Testis (tissue), 3 donors: ENCODE measurements around the gene SLC35G2. TPM values are rescaled to one million over a fixed set of nuclear protein-coding genes. Genes with fewer than 3 reads are reported as not detected.

ENCODE experiments used
- DNase-seq: peaks from one replicate; pipeline ENCODE4 v3.0.0-alpha.2; 2019
- H3K27ac ChIP-seq, 2 donors: fragments of 200-600 bp; sonication (generic); one replicate each; pipeline ENCODE4 v1.5.1; 2019
- H3K27me3 ChIP-seq: fragments of 200-600 bp; sonication (generic); one replicate; pipeline ENCODE4 v1.5.1; 2019
- H3K36me3 ChIP-seq: fragments of 200-600 bp; sonication (generic); one replicate; pipeline ENCODE4 v1.5.1; 2017; ENCODE audit warnings: low read depth; ENCODE audit errors: missing control alignments
- H3K4me1 ChIP-seq: fragments of 200-600 bp; sonication (generic); one replicate; pipeline ENCODE4 v1.5.1; 2019
- H3K4me3 ChIP-seq, 2 donors: fragments of 200-600 bp; sonication (generic); one replicate each; pipeline ENCODE4 v1.5.1; 2017 to 2019
- H3K9me3 ChIP-seq: fragments of 200-600 bp; sonication (generic); one replicate; pipeline ENCODE4 v1.5.1; 2017
- CTCF ChIP-seq, 3 experiments: fragments of 450-650 bp in 2 of 3; fragments of 200-600 bp in 1 of 3; sonication (generic) in 1 of 3; IDR thresholded peaks; one replicate each; pipeline ENCODE4 v1.5.1; 2016 to 2019; ENCODE audit warnings: antibody characterized with exemption in 3 of 3, mild to moderate bottlenecking in 2 of 3, moderate library complexity in 1 of 3
- POLR2A ChIP-seq: fragments of 450-650 bp; IDR thresholded peaks from one replicate; pipeline ENCODE4 v1.6.1; 2017; ENCODE audit warnings: antibody characterized with exemption, mild to moderate bottlenecking, moderate library complexity
- WGBS, 2 donors: methylation state at CpG; one replicate each; pipeline ENCODE4 v1.1.5; 2018; 5-methylcytosine and 5-hydroxymethylcytosine counted together
- intact Hi-C: fragments of 100-400 bp; cut with DNase I; formaldehyde crosslinking; loops from one replicate; pipeline ENCODE4 v1.15.1; 2023; ENCODE audit warnings: low total_unique reads
- polyA plus RNA-seq: library from polyadenylated mRNA; stranded (reverse); fragments of 350-450 nt; fragmentation: Illumina TruSeq; extraction: RNeasy Lipid Tissue Mini Kit (QIAGEN cat#74804); gene quantifications from one replicate; pipeline ENCODE4 v1.2.3, GENCODE V29; 2014; ENCODE audit warnings: low read depth, low replicate concordance; ENCODE audit not compliant: insufficient read depth
- total RNA-seq, 2 donors: library from RNA; depleted of rRNA; stranded (reverse); fragments of >200 nt; gene quantifications; one replicate each; pipeline ENCODE4 v1.2.3, GENCODE V29; 2016

SLC35G2 gene
- total and polyA plus RNA-seq, 3 donors from 2014 or later, result 21.1 to 22.4 (median 22.1) TPM

DNA sequence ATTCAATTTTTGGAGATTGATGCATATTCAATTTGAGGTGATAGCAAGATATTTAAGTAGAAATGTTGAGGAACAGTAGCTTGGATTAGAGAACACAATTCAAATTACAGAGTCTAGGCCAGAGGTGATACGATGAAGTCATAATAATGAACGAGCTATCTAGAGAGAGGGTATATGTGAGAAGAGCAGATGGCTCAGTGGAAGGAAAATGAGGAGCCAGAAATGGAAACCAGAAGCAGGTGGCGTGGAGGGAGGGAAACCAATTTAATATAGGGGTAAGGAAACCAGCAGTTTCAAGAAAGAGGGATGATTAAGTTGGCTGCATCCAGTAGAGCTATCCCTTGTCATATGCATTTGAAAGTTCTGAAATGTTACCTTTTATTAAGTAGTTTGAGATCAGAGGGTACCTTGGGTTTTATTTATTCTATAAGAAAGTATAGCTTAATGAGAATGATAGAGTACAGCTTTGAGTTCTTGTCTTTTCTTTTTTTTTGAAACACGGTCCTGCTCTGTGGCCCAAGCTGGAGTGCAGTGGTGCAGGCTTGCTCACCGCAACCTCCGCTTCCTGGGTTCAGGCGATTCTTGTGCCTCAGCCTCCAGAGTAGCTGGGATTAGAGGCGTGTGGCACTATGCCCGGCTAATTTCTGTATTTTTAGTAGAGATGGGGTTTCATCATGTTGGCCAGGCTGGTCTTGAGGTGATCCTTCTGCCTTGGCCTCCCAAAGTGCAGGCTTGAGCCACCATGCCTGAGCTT, 65.2 kb downstream of the SLC35G2 start:
- no peak for TF ChIP-seq CTCF (IDR thresholded peaks at IDR 0.05)
- TF ChIP-seq POLR2A, result no peak
- H3K4me1 ChIP-seq, result no peaks in the 10 kb centered on the region
- no peak overlapping the region for H3K27ac ChIP-seq
- no peaks in the 10 kb centered on the region for H3K27me3 ChIP-seq
- H3K9me3 ChIP-seq, result no peaks in the 10 kb centered on the region
- no peak for DNase-seq
- no peak overlapping the region for H3K4me3 ChIP-seq
- intact Hi-C loops, result no loop called here
- no peaks in the 10 kb centered on the region for H3K36me3 ChIP-seq
- WGBS, 2 donors, result 91 to 96% methylated on average over 9 of the region's 9 CpGs

- H3K4me1 ChIP-seq, result no peaks in the 10 kb centered on the region
- H3K27ac ChIP-seq, result no peak overlapping the region
- no peak for DNase-seq
- no peaks in the 10 kb centered on the region for H3K36me3 ChIP-seq
- no peaks in the 10 kb centered on the region for H3K9me3 ChIP-seq
- H3K27me3 ChIP-seq, result no peaks in the 10 kb centered on the region
- WGBS, 2 donors, result 71 to 73% methylated on average over 5 of the region's 5 CpGs
- TF ChIP-seq POLR2A, result no peak
- no peak for TF ChIP-seq CTCF (IDR thresholded peaks at IDR 0.05)
- intact Hi-C loops, result no loop called here
- no peak overlapping the region for H3K4me3 ChIP-seq
These were observed 66.7 kb downstream of the SLC35G2 start for GRCh38 chr3:136885357-136886213.

GRCh38 chr3:136889947-136890346, 71.0 kb downstream of the SLC35G2 start:
- H3K4me1 ChIP-seq, result no peaks in the 10 kb centered on the region
- H3K9me3 ChIP-seq, result no peaks in the 10 kb centered on the region
- TF ChIP-seq POLR2A (no peak), CTCF (IDR thresholded peaks at IDR 0.05) (no peak)
- no peak overlapping the region for H3K27ac ChIP-seq
- H3K4me3 ChIP-seq, result no peak overlapping the region
- no peak for DNase-seq
- H3K27me3 ChIP-seq, result no peaks in the 10 kb centered on the region
- intact Hi-C loops, result no loop called here
- 61 to 80% methylated on average over 7 to 24 of the region's 24 CpGs for WGBS, 2 donors
- H3K36me3 ChIP-seq, result no peaks in the 10 kb centered on the region

DNA sequence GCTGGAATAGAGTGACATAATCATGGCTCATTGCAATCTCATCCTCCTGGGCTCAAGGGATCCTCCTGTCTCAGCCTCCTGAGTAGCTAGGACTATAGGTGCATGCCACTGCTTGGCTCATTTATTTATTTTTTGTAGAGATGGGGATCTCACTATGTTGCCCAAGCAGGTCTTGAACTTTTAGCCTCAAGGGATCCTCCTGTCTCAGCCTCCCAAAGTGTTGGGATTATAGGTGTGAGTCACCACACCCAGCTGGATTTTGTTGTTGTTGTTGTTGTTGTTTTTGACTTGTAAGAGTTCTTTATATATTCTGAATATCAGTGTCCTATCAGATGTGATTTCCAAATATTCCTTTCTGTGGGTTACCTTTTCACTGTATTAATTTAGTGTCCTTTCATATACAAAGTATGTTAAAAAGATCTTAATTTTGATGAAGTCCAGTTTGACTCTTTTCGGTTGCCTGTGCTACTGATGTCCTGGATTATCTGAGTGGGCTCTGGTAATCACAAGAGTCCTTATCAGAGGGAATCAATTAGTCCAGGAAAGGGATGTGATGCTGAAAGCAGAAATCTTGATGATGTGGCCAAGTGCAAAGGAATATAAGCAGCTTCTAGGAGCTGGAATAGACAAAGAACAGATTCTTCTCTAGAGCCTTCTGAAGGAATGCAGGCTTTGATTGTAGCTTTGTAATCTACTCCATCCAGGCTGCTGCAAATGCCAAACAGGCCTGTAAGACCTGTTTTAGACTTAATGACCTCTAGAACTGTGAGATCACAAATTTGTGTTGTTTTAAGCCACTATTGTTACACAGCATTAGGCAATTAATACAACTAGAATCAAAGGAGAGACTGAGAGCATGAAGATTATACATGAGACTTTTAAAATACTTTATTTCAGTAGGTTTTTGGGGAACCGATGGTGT, 73.3 kb downstream of the SLC35G2 start:
- intact Hi-C loops, result no loop called here
- WGBS, 2 donors, result 45% methylated on average over 2 of the region's 2 CpGs
- no peak for DNase-seq
- H3K4me1 ChIP-seq, result no peaks in the 10 kb centered on the region
- no peaks in the 10 kb centered on the region for H3K36me3 ChIP-seq
- H3K4me3 ChIP-seq, result no peak overlapping the region
- no peaks in the 10 kb centered on the region for H3K27me3 ChIP-seq
- H3K9me3 ChIP-seq, result no peaks in the 10 kb centered on the region
- TF ChIP-seq POLR2A, result no peak
- no peak for TF ChIP-seq CTCF (IDR thresholded peaks at IDR 0.05)
- no peak overlapping the region for H3K27ac ChIP-seq
